Liver (tissue), 9 donors: Measurements from ENCODE around the gene ARMC12. TPM values are rescaled to one million over a fixed set of nuclear protein-coding genes. Genes with fewer than 3 reads are reported as not detected.
"Not testable (repeated sequence)": the region's sequence is repeated elsewhere in the genome, so short reads cannot be mapped to it uniquely, and the experiment has no call there.

Experiments
- DNase-seq: peaks from one replicate; pipeline ENCODE4 v3.0.0-alpha.2; 2017; ENCODE audit warnings: low spot score
- H3K27ac ChIP-seq, 2 donors: one replicate each; pipeline ENCODE4 v1.7.0; 2013; ENCODE audit warnings: inconsistent platforms in 2 of 2, low read length in 2 of 2, control low read depth in 1 of 2, low read depth in 1 of 2, mild to moderate bottlenecking in 1 of 2
- H3K27me3 ChIP-seq, 4 donors: one replicate each; pipeline versions ENCODE4 v1.6.1 to v1.7.0; 2013; ENCODE audit warnings: low read length in 3 of 4, inconsistent platforms in 1 of 4, mild to moderate bottlenecking in 1 of 4, moderate library complexity in 1 of 4; ENCODE audit not compliant: control insufficient read depth in 4 of 4, insufficient read depth in 4 of 4
- H3K36me3 ChIP-seq, 4 donors: one replicate each; pipeline versions ENCODE4 v1.6.1 to v1.7.0; 2013; ENCODE audit warnings: low read length in 3 of 4, mild to moderate bottlenecking in 3 of 4, low read depth in 1 of 4, moderate library complexity in 1 of 4; ENCODE audit not compliant: control insufficient read depth in 4 of 4, insufficient read depth in 3 of 4
- H3K4me1 ChIP-seq, 4 donors: one replicate each; pipeline versions ENCODE4 v1.6.1 to v1.7.0; 2013; ENCODE audit warnings: low read length in 3 of 4, mild to moderate bottlenecking in 3 of 4, moderate library complexity in 1 of 4; ENCODE audit not compliant: control insufficient read depth in 4 of 4, insufficient read depth in 4 of 4
- H3K4me3 ChIP-seq, 3 donors: one replicate each; pipeline versions ENCODE4 v1.6.1 to v1.7.0; 2013; ENCODE audit warnings: low read length in 3 of 3, control low read depth in 1 of 3, low read depth in 1 of 3, mild to moderate bottlenecking in 1 of 3
- H3K9ac ChIP-seq, 2 donors: one replicate each; pipeline ENCODE4 v1.7.0; 2013; ENCODE audit warnings: low read length in 2 of 2, mild to moderate bottlenecking in 2 of 2, moderate library complexity in 2 of 2, control low read depth in 1 of 2, low read depth in 1 of 2
- H3K9me3 ChIP-seq, 4 donors: one replicate each; pipeline versions ENCODE4 v1.6.1 to v1.7.0; 2013; ENCODE audit warnings: low read length in 3 of 4; ENCODE audit not compliant: control insufficient read depth in 4 of 4
- ATF3 ChIP-seq: IDR thresholded peaks from 2 replicates; pipeline ENCODE4 v1.6.1; 2016; ENCODE audit warnings: antibody characterized with exemption
- EGR1 ChIP-seq, 2 donors: IDR thresholded peaks; 2 replicates each; pipeline ENCODE4 v1.6.1; 2016 to 2018; ENCODE audit warnings: antibody characterized with exemption in 2 of 2, low read depth in 2 of 2
- FOXA1 ChIP-seq: IDR thresholded peaks from 2 replicates; pipeline ENCODE4 v1.6.1; 2016; ENCODE audit warnings: antibody characterized with exemption
- FOXA2 ChIP-seq: IDR thresholded peaks from 2 replicates; pipeline ENCODE4 v1.6.1; 2016; ENCODE audit warnings: antibody characterized with exemption
- GABPA ChIP-seq, 2 donors: IDR thresholded peaks in 1 of 2; conservative IDR thresholded peaks in 1 of 2; 2 replicates each; pipeline ENCODE4 v1.6.1; 2016; ENCODE audit warnings: antibody characterized with exemption in 2 of 2, mild to moderate bottlenecking in 1 of 2, moderate library complexity in 1 of 2
- HNF4A ChIP-seq, 2 donors: conservative IDR thresholded peaks; 2 replicates each; pipeline ENCODE4 v1.6.1; 2016; ENCODE audit warnings: antibody characterized with exemption in 2 of 2, mild to moderate bottlenecking in 2 of 2
- HNF4G ChIP-seq: IDR thresholded peaks from 2 replicates; pipeline ENCODE4 v1.6.1; 2016; ENCODE audit warnings: antibody characterized with exemption
- JUND ChIP-seq, 2 donors: IDR thresholded peaks; 2 replicates each; pipeline ENCODE4 v1.6.1; 2016; ENCODE audit warnings: antibody characterized with exemption in 2 of 2
- NR2F2 ChIP-seq: IDR thresholded peaks from 2 replicates; pipeline ENCODE4 v1.6.1; 2016; ENCODE audit warnings: antibody characterized with exemption
- RAD21 ChIP-seq, 2 donors: IDR thresholded peaks; 2 replicates each; pipeline ENCODE4 v1.6.1; 2016; ENCODE audit warnings: antibody characterized with exemption in 2 of 2, mild to moderate bottlenecking in 2 of 2
- REST ChIP-seq: IDR thresholded peaks from 2 replicates; pipeline ENCODE4 v1.6.1; 2016; ENCODE audit warnings: antibody characterized with exemption, mild to moderate bottlenecking
- RXRA ChIP-seq, 2 donors: IDR thresholded peaks; 2 replicates each; pipeline ENCODE4 v1.6.1; 2017 to 2018; ENCODE audit warnings: antibody characterized with exemption in 2 of 2, mild to moderate bottlenecking in 1 of 2
- SP1 ChIP-seq: IDR thresholded peaks from 2 replicates; pipeline ENCODE4 v1.6.1; 2018; ENCODE audit warnings: antibody characterized with exemption, mild to moderate bottlenecking
- TAF1 ChIP-seq: conservative IDR thresholded peaks from 2 replicates; pipeline ENCODE4 v1.6.1; 2016; ENCODE audit warnings: antibody characterized with exemption, mild to moderate bottlenecking
- YY1 ChIP-seq: IDR thresholded peaks from 2 replicates; pipeline ENCODE4 v1.6.1; 2016; ENCODE audit warnings: antibody characterized with exemption, mild to moderate bottlenecking
- WGBS: extraction: QIAGEN DNeasy Blood & Tissue Kit; methylation state at CpG from one replicate; pipeline ENCODE4 v1.1.7; 2013; 5-methylcytosine and 5-hydroxymethylcytosine counted together
- polyA plus RNA-seq, 2 donors: library from polyadenylated mRNA; stranded (reverse) in 1 of 2; unstranded in 1 of 2; fragments of 200-250 nt in 1 of 2; fragments of >200 nt in 1 of 2; fragmentation: Nextera tagmentation in 1 of 2; extraction: Ambion mirVana in 1 of 2; gene quantifications; one replicate each; pipeline versions ENCODE4 v1.2.1 to v1.2.3, GENCODE V29; 2013 to 2015
- total RNA-seq, 2 donors: library from RNA; depleted of rRNA; stranded (reverse); fragments of >200 nt; gene quantifications; one replicate each; pipeline ENCODE4 v1.2.3, GENCODE V29; 2014
- TF ChIP-seq, protein P1 (sequence below): IDR thresholded peaks from 2 replicates; pipeline ENCODE4 v1.6.1; 2016; ENCODE audit warnings: antibody characterized with exemption
- TF ChIP-seq, protein P2 (sequence below): fragments of 150-350 bp; IDR thresholded peaks from 2 replicates; pipeline ENCODE4 v1.5.1; 2017; ENCODE audit warnings: improper control_type of control experiment, low read depth, low read length; ENCODE audit not compliant: missing input control
- TF ChIP-seq, protein P3 (sequence below): IDR thresholded peaks from 2 replicates; pipeline ENCODE4 v1.6.1; 2016; ENCODE audit warnings: antibody characterized with exemption
- donor health status: healthy.
- donor health status: healthy.
- donor health status: healthy.
- donor health status: healthy.
- donor health status: healthy.

Gene ARMC12
- total and polyA plus RNA-seq, 4 donors: 0.42 to 0.64 (median 0.43) TPM; not detected in 1

- no peak for TF ChIP-seq REST
- TF ChIP-seq EGR1 (IDR thresholded peaks at IDR 0.05; ENCODE audit: low read depth in 2 of 2): peak in 1 of 2 donors; percentile 18
- TF ChIP-seq FOXA2: no peak
- no peak for TF ChIP-seq HNF4G
- TF ChIP-seq RXRA (IDR thresholded peaks at IDR 0.05): no peak
Observed at GRCh38 chr6:35688605-35689322, 48.1 kb upstream of the ARMC12 start, which contains the start of gene FKBP5 (continued).

DNA sequence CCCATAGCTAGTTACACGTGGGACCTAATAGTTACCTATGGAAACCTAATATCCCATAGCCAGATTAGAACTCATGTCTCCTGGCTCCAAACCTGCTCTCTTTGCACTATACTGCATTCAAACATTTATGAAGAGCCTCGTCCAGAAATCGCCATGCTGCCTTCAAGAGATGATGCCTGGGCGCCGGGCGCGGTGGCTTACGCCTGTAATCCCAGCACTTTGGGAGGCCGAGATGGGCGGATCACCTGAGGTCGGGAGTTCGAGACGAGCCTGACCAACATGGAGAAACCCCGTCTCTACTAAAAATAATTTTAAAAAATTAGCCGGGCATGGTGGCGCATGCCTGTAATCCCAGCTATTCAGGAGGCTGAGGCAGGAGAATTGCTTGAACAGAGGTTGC is 46.8 kb upstream of the ARMC12 start:
- not testable (repeated sequence) for H3K27me3 ChIP-seq, H3K36me3 ChIP-seq, DNase-seq, H3K27ac ChIP-seq, H3K4me3 ChIP-seq, H3K9me3 ChIP-seq, H3K9ac ChIP-seq
- 99% methylated on average over 16 of the region's 16 CpGs for WGBS
- H3K4me1 ChIP-seq: peaks cover 0 to 16% (median 13%) of the 10 kb centered on the region in 4 donors

GRCh38 chr6:35690484-35690883 is 46.3 kb upstream of the ARMC12 start:
- Histone ChIP-seq H3K9me3 (no peaks in the 10 kb centered on the region), H3K4me3 (no peak overlapping the region), H3K27ac (no peak overlapping the region), H3K9ac (no peak overlapping the region), H3K36me3 (no peaks in the 10 kb centered on the region), H3K27me3 (no peaks in the 10 kb centered on the region), H3K4me1 (peaks cover 0 to 16% (median 13%) of the 10 kb centered on the region in 4 donors)
- TF ChIP-seq HNF4A (conservative IDR thresholded peaks at IDR 0.05) (no peak), TAF1 (no peak), RXRA (IDR thresholded peaks at IDR 0.05) (no peak), RAD21 (IDR thresholded peaks at IDR 0.05) (no peak), EGR1 (IDR thresholded peaks at IDR 0.05; ENCODE audit: low read depth in 2 of 2) (no peak), FOXA1 (no peak), REST (no peak), GABPA (IDR thresholded peaks at IDR 0.05 in 1 of 2, conservative IDR thresholded peaks at IDR 0.05 in 1 of 2) (no peak), NR2F2 (no peak), YY1 (no peak), JUND (IDR thresholded peaks at IDR 0.05) (no peak), FOXA2 (no peak), ATF3 (no peak), HNF4G (no peak), SP1 (no peak)
- TF ChIP-seq, protein P1, sequence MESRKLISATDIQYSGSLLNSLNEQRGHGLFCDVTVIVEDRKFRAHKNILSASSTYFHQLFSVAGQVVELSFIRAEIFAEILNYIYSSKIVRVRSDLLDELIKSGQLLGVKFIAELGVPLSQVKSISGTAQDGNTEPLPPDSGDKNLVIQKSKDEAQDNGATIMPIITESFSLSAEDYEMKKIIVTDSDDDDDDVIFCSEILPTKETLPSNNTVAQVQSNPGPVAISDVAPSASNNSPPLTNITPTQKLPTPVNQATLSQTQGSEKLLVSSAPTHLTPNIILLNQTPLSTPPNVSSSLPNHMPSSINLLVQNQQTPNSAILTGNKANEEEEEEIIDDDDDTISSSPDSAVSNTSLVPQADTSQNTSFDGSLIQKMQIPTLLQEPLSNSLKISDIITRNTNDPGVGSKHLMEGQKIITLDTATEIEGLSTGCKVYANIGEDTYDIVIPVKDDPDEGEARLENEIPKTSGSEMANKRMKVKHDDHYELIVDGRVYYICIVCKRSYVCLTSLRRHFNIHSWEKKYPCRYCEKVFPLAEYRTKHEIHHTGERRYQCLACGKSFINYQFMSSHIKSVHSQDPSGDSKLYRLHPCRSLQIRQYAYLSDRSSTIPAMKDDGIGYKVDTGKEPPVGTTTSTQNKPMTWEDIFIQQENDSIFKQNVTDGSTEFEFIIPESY: no peak
- TF ChIP-seq, protein P2, sequence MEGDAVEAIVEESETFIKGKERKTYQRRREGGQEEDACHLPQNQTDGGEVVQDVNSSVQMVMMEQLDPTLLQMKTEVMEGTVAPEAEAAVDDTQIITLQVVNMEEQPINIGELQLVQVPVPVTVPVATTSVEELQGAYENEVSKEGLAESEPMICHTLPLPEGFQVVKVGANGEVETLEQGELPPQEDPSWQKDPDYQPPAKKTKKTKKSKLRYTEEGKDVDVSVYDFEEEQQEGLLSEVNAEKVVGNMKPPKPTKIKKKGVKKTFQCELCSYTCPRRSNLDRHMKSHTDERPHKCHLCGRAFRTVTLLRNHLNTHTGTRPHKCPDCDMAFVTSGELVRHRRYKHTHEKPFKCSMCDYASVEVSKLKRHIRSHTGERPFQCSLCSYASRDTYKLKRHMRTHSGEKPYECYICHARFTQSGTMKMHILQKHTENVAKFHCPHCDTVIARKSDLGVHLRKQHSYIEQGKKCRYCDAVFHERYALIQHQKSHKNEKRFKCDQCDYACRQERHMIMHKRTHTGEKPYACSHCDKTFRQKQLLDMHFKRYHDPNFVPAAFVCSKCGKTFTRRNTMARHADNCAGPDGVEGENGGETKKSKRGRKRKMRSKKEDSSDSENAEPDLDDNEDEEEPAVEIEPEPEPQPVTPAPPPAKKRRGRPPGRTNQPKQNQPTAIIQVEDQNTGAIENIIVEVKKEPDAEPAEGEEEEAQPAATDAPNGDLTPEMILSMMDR: no peak
- TF ChIP-seq, protein P3, sequence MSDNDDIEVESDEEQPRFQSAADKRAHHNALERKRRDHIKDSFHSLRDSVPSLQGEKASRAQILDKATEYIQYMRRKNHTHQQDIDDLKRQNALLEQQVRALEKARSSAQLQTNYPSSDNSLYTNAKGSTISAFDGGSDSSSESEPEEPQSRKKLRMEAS: no peak
- DNase-seq: no peak
- 97% methylated on average over 9 of the region's 9 CpGs for WGBS
